Endodermal cell (in vitro differentiated cells): Measurements from ENCODE around the gene ARHGEF40. TPM values are rescaled to one million over a fixed set of nuclear protein-coding genes. Genes with fewer than 3 reads are reported as not detected.

ENCODE experiments used
- DNase-seq: peaks from one replicate; pipeline ENCODE4 v3.0.0-alpha.2; 2017
- H3K27ac ChIP-seq: 2 replicates; pipeline ENCODE4 v1.5.1; 2013; ENCODE audit warnings: mild to moderate bottlenecking, low read depth, low read length, moderate library complexity
- H3K27me3 ChIP-seq: 2 replicates; pipeline ENCODE4 v1.6.1; 2013; ENCODE audit warnings: mild to moderate bottlenecking, low read length, moderate library complexity; ENCODE audit not compliant: insufficient read depth, control insufficient read depth, poor library complexity, severe bottlenecking
- H3K36me3 ChIP-seq: 2 replicates; pipeline ENCODE4 v1.7.0; 2013; ENCODE audit warnings: mild to moderate bottlenecking, low read length, moderate library complexity; ENCODE audit not compliant: control insufficient read depth, insufficient read depth
- H3K4me1 ChIP-seq: one replicate; pipeline ENCODE4 v1.7.0; 2013; ENCODE audit warnings: low read length; ENCODE audit not compliant: control insufficient read depth, insufficient read depth
- H3K4me3 ChIP-seq: 2 replicates; pipeline ENCODE4 v1.5.1; 2013; ENCODE audit warnings: mild to moderate bottlenecking, low read length, moderate library complexity
- H3K9ac ChIP-seq: 2 replicates; pipeline ENCODE4 v1.6.1; 2013; ENCODE audit warnings: mild to moderate bottlenecking, low read length, moderate library complexity; ENCODE audit not compliant: poor library complexity, severe bottlenecking; ENCODE audit errors: extremely low read depth
- H3K9me3 ChIP-seq: 2 replicates; pipeline ENCODE4 v1.6.1; 2013; ENCODE audit warnings: mild to moderate bottlenecking, low read length, moderate library complexity; ENCODE audit not compliant: control insufficient read depth
- H3K27ac Mint-ChIP-seq: 2 replicates; pipeline ENCODE4 v1.8.0; 2020; ENCODE audit warnings: mixed read lengths
- H3K27me3 Mint-ChIP-seq: 2 replicates; pipeline ENCODE4 v1.8.0; 2021; ENCODE audit warnings: mild to moderate bottlenecking, mixed read lengths; ENCODE audit not compliant: insufficient read depth
- H3K36me3 Mint-ChIP-seq: 2 replicates; pipeline ENCODE4 v1.8.0; 2020; ENCODE audit warnings: low read depth, mixed read lengths
- H3K4me1 Mint-ChIP-seq: 2 replicates; pipeline ENCODE4 v1.8.0; 2020; ENCODE audit warnings: mixed read lengths
- H3K4me3 Mint-ChIP-seq: 2 replicates; pipeline ENCODE4 v1.8.0; 2020; ENCODE audit warnings: mild to moderate bottlenecking, moderate library complexity, mixed read lengths
- H3K9me3 Mint-ChIP-seq: 2 replicates; pipeline ENCODE4 v1.8.0; 2020; ENCODE audit warnings: mild to moderate bottlenecking, mixed read lengths
- CTCF ChIP-seq: fragments of 200-600 bp; sonication (generic); conservative IDR thresholded peaks from 2 replicates; pipeline ENCODE4 v1.5.0; 2021; ENCODE audit warnings: antibody characterized with exemption, mild to moderate bottlenecking
- WGBS, 2 experiments: methylation state at CpG; one replicate each; pipeline versions ENCODE4 v1.1.5 to v1.1.7; 2013; ENCODE audit warnings: missing lambda C conversion rate in 2 of 2, mixed read lengths in 1 of 2; ENCODE audit not compliant: insufficient coverage in 1 of 2, insufficient read length in 1 of 2; 5-methylcytosine and 5-hydroxymethylcytosine counted together
- total RNA-seq, 2 donors: library from RNA; stranded (reverse); fragmentation: NEBNext Ultra II Directional in 1 of 2; extraction: Animal tissue kit (Norgen Biotek cat#: 25700) in 1 of 2; gene quantifications; 2 replicates in 1 of 2; 3 replicates in 1 of 2; pipeline ENCODE4 v1.2.1, GENCODE V29; 2021

The ARHGEF40 gene
- total RNA-seq, 2 donors from 2014 or later = 71.1 to 73.5 TPM

DNA sequence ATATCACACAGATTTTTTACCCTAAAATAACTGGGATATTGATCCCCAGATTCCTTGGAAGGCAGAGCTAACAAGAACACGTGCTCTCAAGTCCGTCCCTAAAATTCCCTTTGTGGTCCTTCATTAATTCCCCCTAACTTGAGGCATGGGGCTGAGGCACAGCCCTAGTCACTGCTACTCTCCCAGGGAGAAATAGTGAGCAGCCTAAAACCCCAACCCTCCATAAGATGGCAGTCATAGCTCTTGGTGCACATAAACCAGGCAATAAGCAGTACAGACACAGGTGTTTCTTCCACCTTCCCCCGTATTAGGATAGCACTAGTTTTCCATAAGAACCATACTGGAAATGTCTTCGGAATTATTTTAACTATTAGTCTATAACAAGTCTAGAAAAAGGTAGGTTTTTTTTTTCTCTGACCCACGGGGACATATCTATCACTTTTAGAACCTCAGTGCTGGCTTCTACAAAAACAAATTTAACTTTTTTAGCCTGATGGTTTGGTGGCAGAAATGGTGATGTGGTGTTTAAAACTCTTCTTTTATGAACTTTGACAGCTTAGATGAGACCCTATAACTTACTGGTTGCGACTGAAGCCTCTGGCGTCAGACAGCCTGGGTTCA, 3.1 kb upstream of the ARHGEF40 start:
- no peaks in the 10 kb centered on the region for H3K9me3 ChIP-seq
- Mint-ChIP-seq H3K9me3 (no peaks in the 10 kb centered on the region), H3K27ac (no peak overlapping the region), H3K4me3 (no peak overlapping the region), H3K36me3 (peaks cover under 1% of the 10 kb centered on the region), H3K27me3 (peaks cover 8% of the 10 kb centered on the region), H3K4me1 (peaks cover 23% of the 10 kb centered on the region)
- no peak overlapping the region for H3K27ac ChIP-seq
- DNase-seq = no peak
- no peak overlapping the region for H3K9ac ChIP-seq
- WGBS, 2 experiments = 74 to 95% methylated on average over 5 to 7 of the region's 7 CpGs
- H3K4me3 ChIP-seq = no peak overlapping the region
- no peaks in the 10 kb centered on the region for H3K27me3 ChIP-seq
- H3K4me1 ChIP-seq = peaks cover 8% of the 10 kb centered on the region
- TF ChIP-seq CTCF = peak; percentile 47
- H3K36me3 ChIP-seq = no peaks in the 10 kb centered on the region

- DNase-seq = peak; percentile 82
- Histone ChIP-seq H3K36me3 (peaks cover 12% of the 10 kb centered on the region), H3K9me3 (no peaks in the 10 kb centered on the region), H3K4me3 (peak overlapping the region; percentile 83), H3K27me3 (no peaks in the 10 kb centered on the region), H3K4me1 (peaks cover 6% of the 10 kb centered on the region), H3K27ac (peak overlapping the region; percentile 94), H3K9ac (peak overlapping the region; percentile 35)
- peak overlapping the region; percentile 85 for H3K27ac Mint-ChIP-seq
- H3K27me3 Mint-ChIP-seq = peaks cover 8% of the 10 kb centered on the region
- peak; percentile 72 for TF ChIP-seq CTCF
- H3K4me1 Mint-ChIP-seq = peaks cover 18% of the 10 kb centered on the region
- peaks cover 11% of the 10 kb centered on the region for H3K36me3 Mint-ChIP-seq
- no peaks in the 10 kb centered on the region for H3K9me3 Mint-ChIP-seq
- WGBS, 2 experiments = 5 to 6% methylated on average over 8 to 45 of the region's 45 CpGs
- H3K4me3 Mint-ChIP-seq = peak overlapping the region; percentile 86
These were observed 1.4 kb upstream of the ARHGEF40 start for GRCh38 chr14:21068521-21069387.

DNA sequence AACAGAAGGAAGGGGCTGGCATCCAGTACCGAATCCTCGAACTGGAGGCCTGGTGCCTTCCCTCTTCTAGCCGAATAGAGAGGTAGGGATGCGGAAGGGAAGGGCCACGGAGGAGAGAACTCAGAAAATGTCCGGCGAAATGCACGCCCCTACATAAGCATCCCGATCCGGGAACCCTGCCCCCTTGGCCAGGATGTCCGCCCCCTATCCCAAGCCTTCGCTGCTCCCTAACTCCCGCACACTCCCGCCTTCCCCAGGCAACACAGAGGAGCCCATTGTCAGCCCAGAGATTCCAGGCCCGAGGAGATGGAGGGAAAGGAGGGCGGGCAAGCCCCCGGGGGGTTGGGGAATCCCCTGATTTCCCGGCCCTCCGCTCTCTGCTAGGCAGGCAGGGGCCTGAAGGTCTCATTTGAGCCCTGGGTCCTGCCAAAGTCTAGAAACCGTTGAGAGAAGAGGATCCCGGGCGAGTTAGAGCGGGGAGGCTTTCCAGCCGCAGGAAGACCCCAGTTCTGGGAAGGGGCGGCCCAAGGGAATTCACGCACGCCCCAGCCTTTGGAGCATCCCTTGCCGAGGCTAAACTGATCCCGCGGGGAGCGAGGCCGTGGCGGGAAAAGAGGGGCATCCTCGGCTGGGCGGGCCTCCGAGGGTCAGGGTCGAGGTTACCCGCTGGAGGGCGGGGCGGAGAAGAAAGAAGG, 569 bp upstream of the ARHGEF40 start:
- WGBS, 2 experiments = 0 to 2% methylated on average over 22 to 39 of the region's 40 CpGs
- H3K27me3 Mint-ChIP-seq = peaks cover 8% of the 10 kb centered on the region
- H3K27me3 ChIP-seq = no peaks in the 10 kb centered on the region
- peak overlapping the region; percentile 83 for H3K4me3 ChIP-seq
- TF ChIP-seq CTCF = no peak
- peaks cover 16% of the 10 kb centered on the region for H3K4me1 Mint-ChIP-seq
- H3K9me3 Mint-ChIP-seq = no peaks in the 10 kb centered on the region
- H3K36me3 Mint-ChIP-seq = peaks cover 13% of the 10 kb centered on the region
- H3K36me3 ChIP-seq = peaks cover 19% of the 10 kb centered on the region
- peaks cover 4% of the 10 kb centered on the region for H3K4me1 ChIP-seq
- H3K27ac Mint-ChIP-seq = peak overlapping the region; percentile 85
- DNase-seq = peak; percentile 86
- peak overlapping the region; percentile 35 for H3K9ac ChIP-seq
- peak overlapping the region; percentile 86 for H3K4me3 Mint-ChIP-seq
- peak overlapping the region; percentile 94 for H3K27ac ChIP-seq
- no peaks in the 10 kb centered on the region for H3K9me3 ChIP-seq
